IMR-90 (cell line): ENCODE results near the gene HBD. TPM values are rescaled to one million over a fixed set of nuclear protein-coding genes. Genes with fewer than 3 reads are reported as not detected.

Source experiments
- ATAC-seq: fragments of 200-7000 bp; cut with Tn5 transposase; 2 replicates; pipeline ENCODE4 v1.9.1; 2020; ENCODE audit warnings: low read depth, mild to moderate bottlenecking, moderate library complexity
- BruUV-seq: library from RNA; stranded (reverse); fragments of 400-500 nt; replicated peaks from 2 replicates; lab custom pipeline; 2021; lab: Mats Ljungman, UMichigan
- CTCF ChIA-PET: fragments of 300-600 bp; formaldehyde crosslinking; extraction: SDS; loops from one replicate; lab custom pipeline; 2021; ENCODE audit warnings: antibody characterized with exemption; lab: Yijun Ruan, JAX
- POLR2A ChIA-PET: fragments of 300-600 bp; sonication (Branson Sonifier 250); formaldehyde crosslinking; loops from one replicate; lab custom pipeline; 2022; ENCODE audit warnings: antibody characterized with exemption; ENCODE audit not compliant: unreplicated experiment; lab: Charles Lee
- DNase-seq: peaks from one replicate; pipeline ENCODE4 v3.0.0; 2013
- H2AFZ ChIP-seq: replicated peaks from 2 replicates; pipeline ENCODE3; 2013; ENCODE audit warnings: low read length, mild to moderate bottlenecking; ENCODE audit not compliant: poor library complexity
- H2AK5ac ChIP-seq: 2 replicates; pipeline ENCODE4 v1.6.1; 2013; ENCODE audit warnings: low read depth, low read length, inconsistent platforms
- H2AK9ac ChIP-seq: replicated peaks from 2 replicates; pipeline ENCODE3; 2013; ENCODE audit warnings: mild to moderate bottlenecking, low read depth, low read length, moderate library complexity; ENCODE audit not compliant: poor library complexity
- H2BK120ac ChIP-seq: 2 replicates; pipeline ENCODE4 v1.6.1; 2013; ENCODE audit warnings: low read depth, low read length, inconsistent platforms
- H2BK15ac ChIP-seq: 3 replicates; pipeline ENCODE4 v1.6.1; 2013; ENCODE audit warnings: low read depth, low read length, inconsistent platforms
- H2BK20ac ChIP-seq: 2 replicates; pipeline ENCODE4 v1.6.1; 2013; ENCODE audit warnings: low read depth, mild to moderate bottlenecking, inconsistent platforms, low read length, moderate library complexity
- H2BK5ac ChIP-seq: 2 replicates; pipeline ENCODE4 v1.6.1; 2013; ENCODE audit warnings: mild to moderate bottlenecking, low read depth, low read length, inconsistent platforms; ENCODE audit not compliant: poor library complexity, severe bottlenecking
- H3K14ac ChIP-seq: replicated peaks from 2 replicates; pipeline ENCODE4 v1.6.1; 2013; ENCODE audit warnings: low read depth, low read length, inconsistent platforms
- H3K18ac ChIP-seq: 2 replicates; pipeline ENCODE4 v1.6.1; 2013; ENCODE audit warnings: low read depth, low read length, control low read depth
- H3K23ac ChIP-seq: 2 replicates; pipeline ENCODE4 v1.6.1; 2013; ENCODE audit warnings: low read depth, low read length, inconsistent platforms
- H3K27ac ChIP-seq: 2 replicates; pipeline ENCODE4 v1.5.1; 2013; ENCODE audit warnings: mild to moderate bottlenecking, control low read depth, low read length; ENCODE audit not compliant: insufficient read depth
- H3K27me3 ChIP-seq: 2 replicates; pipeline ENCODE4 v1.6.1; 2013; ENCODE audit warnings: low read length; ENCODE audit not compliant: control insufficient read depth, insufficient read depth
- H3K36me3 ChIP-seq: 2 replicates; pipeline ENCODE4 v1.6.1; 2013; ENCODE audit warnings: low read length, mixed read lengths; ENCODE audit not compliant: control insufficient read depth, insufficient read depth
- H3K4ac ChIP-seq: 2 replicates; pipeline ENCODE4 v1.6.1; 2013; ENCODE audit warnings: low read depth, low read length, inconsistent platforms
- H3K4me1 ChIP-seq: 2 replicates; pipeline ENCODE4 v1.6.1; 2013; ENCODE audit warnings: low read length, mixed read lengths; ENCODE audit not compliant: control insufficient read depth, insufficient read depth
- H3K4me2 ChIP-seq: 2 replicates; pipeline ENCODE4 v1.6.1; 2013; ENCODE audit warnings: low read depth, mild to moderate bottlenecking, control low read depth, low read length, moderate library complexity
- H3K4me3 ChIP-seq: 2 replicates; pipeline ENCODE4 v1.5.1; 2013; ENCODE audit warnings: low read depth, mild to moderate bottlenecking, control low read depth, low read length, moderate library complexity; ENCODE audit not compliant: insufficient read depth
- H3K56ac ChIP-seq: 2 replicates; pipeline ENCODE4 v1.6.1; 2013; ENCODE audit warnings: low read length, inconsistent platforms; ENCODE audit not compliant: insufficient read depth; ENCODE audit errors: extremely low read depth
- H3K79me1 ChIP-seq, 2 experiments: 2 replicates each; pipeline ENCODE4 v1.6.1; 2013; ENCODE audit warnings: low read length in 2 of 2, inconsistent platforms in 1 of 2, low read depth in 1 of 2
- H3K9ac ChIP-seq: 2 replicates; pipeline ENCODE4 v1.6.1; 2013; ENCODE audit warnings: low read depth, low read length, control low read depth
- H3K9me1 ChIP-seq: 2 replicates; pipeline ENCODE4 v1.6.1; 2013; ENCODE audit warnings: low read length, inconsistent platforms; ENCODE audit not compliant: insufficient read depth
- H3K9me3 ChIP-seq: 2 replicates; pipeline ENCODE4 v1.6.1; 2013; ENCODE audit warnings: low read length; ENCODE audit not compliant: control insufficient read depth, insufficient read depth
- H4K20me1 ChIP-seq: 2 replicates; pipeline ENCODE4 v1.6.1; 2013; ENCODE audit warnings: low read length, inconsistent platforms; ENCODE audit not compliant: insufficient read depth
- H4K5ac ChIP-seq: 2 replicates; pipeline ENCODE4 v1.6.1; 2013; ENCODE audit warnings: mild to moderate bottlenecking, low read depth, low read length, control low read depth
- H4K8ac ChIP-seq, 2 experiments: 2 replicates each; pipeline ENCODE4 v1.6.1; 2013; ENCODE audit warnings: low read depth in 2 of 2, low read length in 2 of 2, control low read depth in 1 of 2, inconsistent platforms in 1 of 2
- H4K91ac ChIP-seq: 2 replicates; pipeline ENCODE4 v1.6.1; 2013; ENCODE audit warnings: low read depth, low read length, inconsistent platforms; ENCODE audit not compliant: insufficient read depth
- BHLHE40 ChIP-seq: fragments of 150-350 bp; IDR thresholded peaks from 2 replicates; pipeline ENCODE4 v1.6.1; 2016; ENCODE audit warnings: mild to moderate bottlenecking, low read depth, low read length
- CEBPB ChIP-seq: IDR thresholded peaks from 2 replicates; pipeline ENCODE4 v1.6.1; 2012; ENCODE audit warnings: low read depth, low read length, improper control_type of control experiment
- CHD1 ChIP-seq: IDR thresholded peaks from 2 replicates; pipeline ENCODE4 v1.6.1; 2012; ENCODE audit warnings: low read depth, low read length, improper control_type of control experiment
- FOS ChIP-seq: fragments of 150-350 bp; IDR thresholded peaks from 2 replicates; pipeline ENCODE4 v1.6.1; 2016; ENCODE audit warnings: low read depth, low read length
- MAFK ChIP-seq: IDR thresholded peaks from 2 replicates; pipeline ENCODE4 v1.6.1; 2012; ENCODE audit warnings: low read depth, low read length, improper control_type of control experiment
- MXI1 ChIP-seq: IDR thresholded peaks from 2 replicates; pipeline ENCODE4 v1.6.1; 2012; ENCODE audit warnings: low read depth, mild to moderate bottlenecking, low read length, moderate library complexity, borderline replicate concordance
- NFE2L2 ChIP-seq: fragments of 150-350 bp; IDR thresholded peaks from 2 replicates; pipeline ENCODE4 v1.6.1; 2016; ENCODE audit warnings: low read depth, mild to moderate bottlenecking, low read length
- POLR2A ChIP-seq: IDR thresholded peaks from 2 replicates; pipeline ENCODE4 v1.6.1; 2012; ENCODE audit warnings: mild to moderate bottlenecking, low read depth, low read length
- RAD21 ChIP-seq: IDR thresholded peaks from 2 replicates; pipeline ENCODE4 v1.6.1; 2012; ENCODE audit warnings: low read length, improper control_type of control experiment
- RFX5 ChIP-seq: IDR thresholded peaks from 2 replicates; pipeline ENCODE4 v1.8.0; 2012; ENCODE audit warnings: low read depth, mild to moderate bottlenecking, low read length, moderate library complexity
- SMC3 ChIP-seq: fragments of 150-350 bp; IDR thresholded peaks from 2 replicates; pipeline ENCODE4 v1.6.1; 2016; ENCODE audit warnings: low read depth, mild to moderate bottlenecking, antibody characterized with exemption, low read length, moderate library complexity
- WGBS, 2 experiments: methylation state at CpG; one replicate each; pipeline versions ENCODE4 v1.1.5 to v1.1.7; 2013; ENCODE audit warnings: missing lambda C conversion rate in 2 of 2; ENCODE audit not compliant: insufficient read length in 1 of 2; ENCODE audit errors: extremely low coverage in 2 of 2; 5-methylcytosine and 5-hydroxymethylcytosine counted together
- dilution Hi-C: fragments of 300-500 bp; cut with HindIII; formaldehyde crosslinking; loops from one replicate; pipeline ENCODE4 v1.14.3; 2018; ENCODE audit warnings: low sequenced_read_pairs; ENCODE audit not compliant: unreplicated experiment
- in situ Hi-C: fragments of 300-500 bp; cut with MboI; formaldehyde crosslinking; loops from 3 replicates; pipeline ENCODE4 v1.14.3; 2019; ENCODE audit warnings: low sequenced_read_pairs, inconsistent platforms, mixed read lengths
- intact Hi-C: fragments of 100-400 bp; cut with micrococcal nuclease; formaldehyde crosslinking; loops from 2 replicates; pipeline ENCODE4 v1.10.0; 2022
- polyA plus RNA-seq, 3 experiments: library from polyadenylated mRNA; depleted of rRNA; stranded (reverse); fragments of >200 nt; gene quantifications; 2 replicates each; pipeline ENCODE4 v1.2.3, GENCODE V29; 2012; ENCODE audit warnings: low replicate concordance in 1 of 3
- total RNA-seq: library from RNA; depleted of rRNA; stranded (reverse); fragments of >200 nt; gene quantifications from 2 replicates; pipeline ENCODE4 v1.2.3, GENCODE V29; 2012
- TF ChIP-seq, protein P1 (sequence below): fragments of 150-350 bp; IDR thresholded peaks from 2 replicates; pipeline ENCODE4 v1.6.1; 2017; ENCODE audit warnings: mild to moderate bottlenecking, antibody characterized with exemption, low read length, low read depth
- TF ChIP-seq, protein P2 (sequence below): conservative IDR thresholded peaks from 2 replicates; pipeline ENCODE4 v1.5.1; 2012; ENCODE audit warnings: mild to moderate bottlenecking, low read depth, low read length, improper control_type of control experiment
- TF ChIP-seq, protein P3 (sequence below): fragments of 150-350 bp; IDR thresholded peaks from 2 replicates; pipeline ENCODE4 v1.6.1; 2016; ENCODE audit warnings: low read depth, mild to moderate bottlenecking, low read length, moderate library complexity, borderline replicate concordance

The HBD gene
- total and polyA plus RNA-seq, 2 of the 4 experiments (the other 2 are of a cell fraction): 6.3 to 12.0 TPM

DNA sequence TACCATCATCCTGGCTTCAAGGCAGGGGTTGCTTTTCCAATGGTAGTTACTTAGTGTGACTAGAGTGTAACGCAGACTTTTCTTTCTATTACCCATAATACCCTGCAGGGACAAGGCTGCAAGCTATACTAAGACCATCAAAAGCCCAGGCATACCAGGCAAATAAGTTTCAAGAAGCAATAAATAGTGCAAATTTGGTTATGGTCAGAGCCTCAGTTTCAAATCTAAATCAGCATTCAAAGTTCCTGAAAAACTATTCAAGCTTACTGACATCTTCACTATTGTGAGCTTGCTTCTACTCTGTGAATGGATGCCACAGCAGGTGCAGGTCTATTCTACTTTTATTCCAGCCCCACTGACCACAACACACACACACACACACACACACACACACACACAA is 4.9 kb downstream of the HBD start:
- no peak overlapping the region for H3K4me2 ChIP-seq
- H3K56ac ChIP-seq: no peak overlapping the region
- H3K23ac ChIP-seq: no peak overlapping the region
- no TSS peak for BruUV-seq
- H3K18ac ChIP-seq: peak overlapping the region; percentile 57; the same call in 1 of the 2 replicates
- dilution Hi-C loops: no loop called here
- no peak for DNase-seq
- H3K4me1 ChIP-seq: peaks cover 3% of the 10 kb centered on the region
- in situ Hi-C loops: no loop called here
- no peak overlapping the region for H3K4me3 ChIP-seq
- ChIA-PET CTCF (no interaction called here), POLR2A (no interaction called here)
- H2BK5ac ChIP-seq: peak overlapping the region; percentile 55
- H2AK9ac ChIP-seq: no peak overlapping the region
- no peaks in the 10 kb centered on the region for H3K79me1 ChIP-seq
- H2BK120ac ChIP-seq: no peak overlapping the region
- no peak overlapping the region for H4K8ac ChIP-seq
- no CpG with 5 or more reads among the region's 1 CpG for WGBS, 2 experiments
- H4K5ac ChIP-seq: peak overlapping the region; percentile 42; the same call in 1 of the 2 replicates
- TF ChIP-seq, protein P1, sequence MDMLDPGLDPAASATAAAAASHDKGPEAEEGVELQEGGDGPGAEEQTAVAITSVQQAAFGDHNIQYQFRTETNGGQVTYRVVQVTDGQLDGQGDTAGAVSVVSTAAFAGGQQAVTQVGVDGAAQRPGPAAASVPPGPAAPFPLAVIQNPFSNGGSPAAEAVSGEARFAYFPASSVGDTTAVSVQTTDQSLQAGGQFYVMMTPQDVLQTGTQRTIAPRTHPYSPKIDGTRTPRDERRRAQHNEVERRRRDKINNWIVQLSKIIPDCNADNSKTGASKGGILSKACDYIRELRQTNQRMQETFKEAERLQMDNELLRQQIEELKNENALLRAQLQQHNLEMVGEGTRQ: no peak
- TF ChIP-seq BHLHE40: no peak
- TF ChIP-seq MXI1: no peak
- TF ChIP-seq CEBPB: no peak
- TF ChIP-seq FOS: no peak
- no peak for TF ChIP-seq NFE2L2
- TF ChIP-seq POLR2A: no peak
- no peak for TF ChIP-seq MAFK
- no peak for TF ChIP-seq CHD1
- TF ChIP-seq, protein P2, sequence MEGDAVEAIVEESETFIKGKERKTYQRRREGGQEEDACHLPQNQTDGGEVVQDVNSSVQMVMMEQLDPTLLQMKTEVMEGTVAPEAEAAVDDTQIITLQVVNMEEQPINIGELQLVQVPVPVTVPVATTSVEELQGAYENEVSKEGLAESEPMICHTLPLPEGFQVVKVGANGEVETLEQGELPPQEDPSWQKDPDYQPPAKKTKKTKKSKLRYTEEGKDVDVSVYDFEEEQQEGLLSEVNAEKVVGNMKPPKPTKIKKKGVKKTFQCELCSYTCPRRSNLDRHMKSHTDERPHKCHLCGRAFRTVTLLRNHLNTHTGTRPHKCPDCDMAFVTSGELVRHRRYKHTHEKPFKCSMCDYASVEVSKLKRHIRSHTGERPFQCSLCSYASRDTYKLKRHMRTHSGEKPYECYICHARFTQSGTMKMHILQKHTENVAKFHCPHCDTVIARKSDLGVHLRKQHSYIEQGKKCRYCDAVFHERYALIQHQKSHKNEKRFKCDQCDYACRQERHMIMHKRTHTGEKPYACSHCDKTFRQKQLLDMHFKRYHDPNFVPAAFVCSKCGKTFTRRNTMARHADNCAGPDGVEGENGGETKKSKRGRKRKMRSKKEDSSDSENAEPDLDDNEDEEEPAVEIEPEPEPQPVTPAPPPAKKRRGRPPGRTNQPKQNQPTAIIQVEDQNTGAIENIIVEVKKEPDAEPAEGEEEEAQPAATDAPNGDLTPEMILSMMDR: no peak
- no peak for TF ChIP-seq SMC3
- TF ChIP-seq, protein P3, sequence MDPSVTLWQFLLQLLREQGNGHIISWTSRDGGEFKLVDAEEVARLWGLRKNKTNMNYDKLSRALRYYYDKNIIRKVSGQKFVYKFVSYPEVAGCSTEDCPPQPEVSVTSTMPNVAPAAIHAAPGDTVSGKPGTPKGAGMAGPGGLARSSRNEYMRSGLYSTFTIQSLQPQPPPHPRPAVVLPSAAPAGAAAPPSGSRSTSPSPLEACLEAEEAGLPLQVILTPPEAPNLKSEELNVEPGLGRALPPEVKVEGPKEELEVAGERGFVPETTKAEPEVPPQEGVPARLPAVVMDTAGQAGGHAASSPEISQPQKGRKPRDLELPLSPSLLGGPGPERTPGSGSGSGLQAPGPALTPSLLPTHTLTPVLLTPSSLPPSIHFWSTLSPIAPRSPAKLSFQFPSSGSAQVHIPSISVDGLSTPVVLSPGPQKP: no peak
- no peak for TF ChIP-seq RFX5
- TF ChIP-seq RAD21: no peak
- no peak overlapping the region for H3K9ac ChIP-seq
- intact Hi-C loops: no loop called here
- H2BK15ac ChIP-seq: no peak overlapping the region
- H4K91ac ChIP-seq: no peak overlapping the region
- no peak overlapping the region for H2AK5ac ChIP-seq
- H3K36me3 ChIP-seq: no peaks in the 10 kb centered on the region
- H3K4ac ChIP-seq: no peak overlapping the region
- no peaks in the 10 kb centered on the region for H3K27me3 ChIP-seq
- ATAC-seq: no peak
- no peak overlapping the region for H3K14ac ChIP-seq
- H3K9me3 ChIP-seq: no peaks in the 10 kb centered on the region
- H3K27ac ChIP-seq: no peak overlapping the region
- H2BK20ac ChIP-seq: peak overlapping the region; percentile 20; the same call in 1 of the 2 replicates
- H4K20me1 ChIP-seq: no peaks in the 10 kb centered on the region
- no peak overlapping the region for H2AFZ ChIP-seq
- H3K9me1 ChIP-seq: peaks cover 5% of the 10 kb centered on the region; the same call in 1 of the 2 replicates
